Sigmoid colon (tissue), 7 donors: Measurements from ENCODE around the gene CT47C1. TPM values are rescaled to one million over a fixed set of nuclear protein-coding genes. Genes with fewer than 3 reads are reported as not detected.

Experiments
- DNase-seq: peaks from one replicate; pipeline ENCODE4 v3.0.0-alpha.2; 2019
- H3K27ac ChIP-seq, 4 donors: fragments of 200-600 bp; sonication (generic); one replicate each; pipeline ENCODE4 v1.5.1; 2016 to 2019; ENCODE audit warnings: mild to moderate bottlenecking in 1 of 4
- H3K27me3 ChIP-seq, 3 donors: fragments of 200-600 bp; sonication (generic); one replicate each; pipeline ENCODE4 v1.5.1; 2019; ENCODE audit warnings: mild to moderate bottlenecking in 1 of 3
- H3K36me3 ChIP-seq, 4 donors: fragments of 200-600 bp; sonication (generic); one replicate each; pipeline ENCODE4 v1.5.1; 2016 to 2019
- H3K4me1 ChIP-seq, 4 donors: fragments of 200-600 bp; sonication (generic); one replicate each; pipeline ENCODE4 v1.5.1; 2017 to 2019
- H3K4me3 ChIP-seq, 4 donors: fragments of 200-600 bp; sonication (generic); one replicate each; pipeline ENCODE4 v1.5.1; 2017 to 2019; ENCODE audit warnings: mild to moderate bottlenecking in 2 of 4, moderate library complexity in 1 of 4
- H3K9me3 ChIP-seq, 4 donors: fragments of 200-600 bp in 3 of 4; sonication (generic) in 3 of 4; one replicate each; pipeline versions ENCODE4 v1.5.1 to v1.6.1; 2013 to 2019
- EP300 ChIP-seq, 4 donors: sonication (generic); formaldehyde crosslinking; IDR thresholded peaks; one replicate each; pipeline ENCODE4 v1.6.1; 2017; ENCODE audit warnings: antibody characterized with exemption in 4 of 4
- POLR2A ChIP-seq, 2 donors: fragments of 450-650 bp; IDR thresholded peaks; one replicate each; pipeline ENCODE4 v1.6.1; 2016; ENCODE audit warnings: antibody characterized with exemption in 2 of 2, mild to moderate bottlenecking in 2 of 2, moderate library complexity in 2 of 2
- POLR2AphosphoS5 ChIP-seq, 4 donors: sonication (generic); formaldehyde crosslinking; IDR thresholded peaks; one replicate each; pipeline ENCODE4 v1.6.1; 2017; ENCODE audit warnings: antibody characterized with exemption in 4 of 4
- WGBS, 2 donors: extraction: QIAGEN DNeasy Blood & Tissue Kit; methylation state at CpG; one replicate each; pipeline ENCODE4 v1.1.7; 2013; 5-methylcytosine and 5-hydroxymethylcytosine counted together
- intact Hi-C: fragments of 100-400 bp; cut with DNase I; formaldehyde crosslinking; loops from one replicate; pipeline ENCODE4 v1.15.1; 2023
- polyA plus RNA-seq, 3 donors: library from polyadenylated mRNA; stranded (reverse); fragments of 200-250 nt; gene quantifications; one replicate each; pipeline ENCODE4 v1.2.3, GENCODE V29; 2013
- total RNA-seq, 4 donors: library from RNA; depleted of rRNA; stranded (reverse); fragments of >200 nt; gene quantifications; one replicate each; pipeline ENCODE4 v1.1.0, GENCODE V29; 2016
- TF ChIP-seq, protein P1 (sequence below), 4 experiments: fragments of 450-650 bp in 3 of 4; fragments of 200-600 bp in 1 of 4; IDR thresholded peaks; one replicate each; pipeline ENCODE4 v1.5.1; 2016 to 2019; ENCODE audit warnings: antibody characterized with exemption in 4 of 4, mild to moderate bottlenecking in 3 of 4, moderate library complexity in 2 of 4
- donor health status: healthy with polysubstance abuse.
- donor health status: Bipolar disorder and iron deficiency.
- donor health status: healthy.

The CT47C1 gene
- total and polyA plus RNA-seq, 7 donors = not detected

DNA sequence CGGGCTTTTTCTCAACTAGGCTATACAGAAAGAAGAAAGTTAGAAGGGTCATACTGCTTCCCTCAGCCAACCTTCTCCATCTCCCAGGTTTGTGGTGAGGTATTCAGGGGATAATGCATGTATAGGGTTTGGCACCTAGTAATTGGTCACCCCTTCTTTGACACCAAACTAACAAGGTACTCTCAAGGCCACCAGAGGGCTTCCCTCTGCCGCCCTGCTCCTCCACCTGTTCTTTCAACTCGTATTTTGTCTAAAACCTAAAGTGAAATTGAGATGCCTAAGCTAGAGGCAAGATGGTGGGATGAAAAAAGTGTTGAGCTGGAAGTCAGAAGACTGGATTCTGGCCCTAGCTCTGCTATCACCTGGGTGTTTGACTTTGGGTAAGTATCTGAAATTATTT lies 22.0 kb downstream of the CT47C1 start:
- DNase-seq = no peak
- 48 to 72% methylated on average over 3 of the region's 3 CpGs for WGBS, 2 donors
- intact Hi-C loops = no loop called here

DNA sequence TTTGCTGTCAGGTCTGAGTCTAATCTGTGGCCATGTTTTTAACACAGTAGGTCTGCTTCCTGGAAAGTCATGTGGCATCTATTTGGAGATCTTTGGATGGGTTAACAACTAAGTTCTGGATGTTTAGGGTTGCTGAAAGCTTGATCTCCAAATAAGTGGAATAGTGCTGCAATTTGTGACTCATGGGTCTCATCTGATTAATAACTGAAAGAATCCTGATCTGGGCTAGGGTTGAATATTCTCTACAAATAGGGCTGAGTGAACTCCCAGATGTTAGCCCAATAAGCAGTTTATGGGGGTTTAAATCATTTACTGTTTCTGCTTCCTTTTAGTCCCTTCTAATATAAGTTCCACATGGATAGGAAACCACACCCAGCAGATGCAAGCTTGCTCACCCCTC lies 23.1 kb downstream of the CT47C1 start:
- intact Hi-C loops = no loop called here
- H3K36me3 ChIP-seq = no peaks in the 10 kb centered on the region
- no peaks in the 10 kb centered on the region for H3K27me3 ChIP-seq
- DNase-seq = no peak
- H3K4me1 ChIP-seq = no peaks in the 10 kb centered on the region
- no peak overlapping the region for H3K27ac ChIP-seq
- H3K4me3 ChIP-seq = no peak overlapping the region
- no peaks in the 10 kb centered on the region for H3K9me3 ChIP-seq
- TF ChIP-seq POLR2AphosphoS5 (IDR thresholded peaks at IDR 0.05) (no peak), POLR2A (IDR thresholded peaks at IDR 0.05) (no peak), EP300 (IDR thresholded peaks at IDR 0.05) (no peak)
- TF ChIP-seq, protein P1, sequence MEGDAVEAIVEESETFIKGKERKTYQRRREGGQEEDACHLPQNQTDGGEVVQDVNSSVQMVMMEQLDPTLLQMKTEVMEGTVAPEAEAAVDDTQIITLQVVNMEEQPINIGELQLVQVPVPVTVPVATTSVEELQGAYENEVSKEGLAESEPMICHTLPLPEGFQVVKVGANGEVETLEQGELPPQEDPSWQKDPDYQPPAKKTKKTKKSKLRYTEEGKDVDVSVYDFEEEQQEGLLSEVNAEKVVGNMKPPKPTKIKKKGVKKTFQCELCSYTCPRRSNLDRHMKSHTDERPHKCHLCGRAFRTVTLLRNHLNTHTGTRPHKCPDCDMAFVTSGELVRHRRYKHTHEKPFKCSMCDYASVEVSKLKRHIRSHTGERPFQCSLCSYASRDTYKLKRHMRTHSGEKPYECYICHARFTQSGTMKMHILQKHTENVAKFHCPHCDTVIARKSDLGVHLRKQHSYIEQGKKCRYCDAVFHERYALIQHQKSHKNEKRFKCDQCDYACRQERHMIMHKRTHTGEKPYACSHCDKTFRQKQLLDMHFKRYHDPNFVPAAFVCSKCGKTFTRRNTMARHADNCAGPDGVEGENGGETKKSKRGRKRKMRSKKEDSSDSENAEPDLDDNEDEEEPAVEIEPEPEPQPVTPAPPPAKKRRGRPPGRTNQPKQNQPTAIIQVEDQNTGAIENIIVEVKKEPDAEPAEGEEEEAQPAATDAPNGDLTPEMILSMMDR (IDR thresholded peaks at IDR 0.05) = no peak

More for the DNA sequence above, 22.0 kb downstream of the CT47C1 start:
- TF ChIP-seq POLR2AphosphoS5 (IDR thresholded peaks at IDR 0.05) = no peak
- TF ChIP-seq, protein P1 (IDR thresholded peaks at IDR 0.05) = no peak
- no peak for TF ChIP-seq POLR2A (IDR thresholded peaks at IDR 0.05)
- no peak for TF ChIP-seq EP300 (IDR thresholded peaks at IDR 0.05)
- H3K4me1 ChIP-seq = no peaks in the 10 kb centered on the region
- no peak overlapping the region for H3K4me3 ChIP-seq
- H3K36me3 ChIP-seq = no peaks in the 10 kb centered on the region
- H3K9me3 ChIP-seq = no peaks in the 10 kb centered on the region
- H3K27me3 ChIP-seq = no peaks in the 10 kb centered on the region
- H3K27ac ChIP-seq = no peak overlapping the region

DNA sequence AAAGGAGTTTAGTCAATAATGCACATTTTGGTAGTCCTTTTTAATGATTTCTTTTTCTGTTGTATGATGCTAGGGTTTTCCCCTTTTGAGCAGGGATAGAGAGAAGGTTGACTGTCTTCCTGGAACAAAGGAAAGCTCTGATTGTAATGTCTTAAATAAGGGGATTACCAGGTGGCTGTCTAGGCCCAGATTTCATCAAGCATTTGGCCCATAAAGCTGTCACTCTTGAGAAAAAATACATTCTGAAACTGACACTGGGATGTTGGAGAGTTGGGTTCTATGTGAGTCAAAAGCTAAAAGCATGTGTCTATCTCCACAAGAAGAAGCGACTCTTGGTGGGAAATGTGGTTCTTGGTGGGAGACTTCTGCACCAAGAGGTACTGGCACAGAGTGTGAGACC lies 28.4 kb downstream of the CT47C1 start:
- H3K4me3 ChIP-seq = no peak overlapping the region
- no peak for TF ChIP-seq EP300 (IDR thresholded peaks at IDR 0.05)
- TF ChIP-seq POLR2A (IDR thresholded peaks at IDR 0.05) = no peak
- no peak for TF ChIP-seq POLR2AphosphoS5 (IDR thresholded peaks at IDR 0.05)
- TF ChIP-seq, protein P1 (IDR thresholded peaks at IDR 0.05) = no peak
- H3K9me3 ChIP-seq = no peaks in the 10 kb centered on the region
- H3K27ac ChIP-seq = no peak overlapping the region
- no peak for DNase-seq
- WGBS, 2 donors = 79 to 92% methylated on average over 1 of the region's 1 CpG
- no peaks in the 10 kb centered on the region for H3K36me3 ChIP-seq
- H3K4me1 ChIP-seq = no peaks in the 10 kb centered on the region
- H3K27me3 ChIP-seq = no peaks in the 10 kb centered on the region
- intact Hi-C loops = no loop called here

DNA sequence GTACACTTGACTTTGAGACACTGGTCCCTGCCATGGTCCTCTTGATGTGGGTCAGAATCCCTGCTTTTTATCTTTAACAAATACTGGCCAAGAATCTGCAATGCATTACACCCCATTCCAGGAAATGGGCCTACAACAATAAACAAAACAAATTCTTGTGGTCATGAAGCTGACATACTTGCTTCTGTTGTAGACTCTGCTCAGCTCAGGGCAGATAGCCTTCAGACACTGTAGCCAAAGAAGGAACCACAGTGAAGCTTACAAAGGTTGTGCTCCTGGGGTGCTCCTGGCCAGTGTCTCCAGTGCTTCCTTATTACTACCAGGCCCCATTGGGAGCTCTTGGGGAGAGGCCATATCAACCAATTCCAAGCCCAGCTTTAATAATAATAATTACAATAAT lies 33.0 kb downstream of the CT47C1 start:
- Histone ChIP-seq H3K36me3 (no peaks in the 10 kb centered on the region), H3K9me3 (no peaks in the 10 kb centered on the region), H3K4me1 (no peaks in the 10 kb centered on the region), H3K27ac (no peak overlapping the region), H3K4me3 (no peak overlapping the region), H3K27me3 (no peaks in the 10 kb centered on the region)
- TF ChIP-seq EP300 (IDR thresholded peaks at IDR 0.05) = no peak
- TF ChIP-seq, protein P1 (IDR thresholded peaks at IDR 0.05) = no peak
- TF ChIP-seq POLR2A (IDR thresholded peaks at IDR 0.05) = no peak
- no peak for TF ChIP-seq POLR2AphosphoS5 (IDR thresholded peaks at IDR 0.05)
- intact Hi-C loops = no loop called here
- no peak for DNase-seq

DNA sequence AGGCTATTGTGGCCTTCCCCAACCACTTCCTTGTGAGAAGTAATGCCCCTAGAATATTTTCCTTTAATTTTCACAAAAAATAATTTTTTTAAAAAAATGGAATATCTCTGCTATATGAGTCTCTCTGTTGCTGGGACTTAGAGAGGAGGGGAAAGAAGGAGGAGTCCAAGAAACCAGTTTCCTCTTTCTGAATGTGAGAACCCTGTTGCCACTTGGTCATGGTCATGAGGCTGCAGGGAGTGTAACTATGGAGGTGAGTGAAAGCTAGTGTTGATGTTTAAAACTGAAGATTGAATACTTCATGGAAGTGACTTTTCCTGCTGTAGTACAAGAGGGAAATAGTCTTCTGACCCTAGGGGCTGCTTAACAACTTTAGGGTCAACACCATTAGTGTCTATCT lies 34.4 kb downstream of the CT47C1 start:
- no peaks in the 10 kb centered on the region for H3K27me3 ChIP-seq
- no peaks in the 10 kb centered on the region for H3K9me3 ChIP-seq
- intact Hi-C loops = no loop called here
- no peak overlapping the region for H3K27ac ChIP-seq
- H3K4me1 ChIP-seq = no peaks in the 10 kb centered on the region
- H3K36me3 ChIP-seq = no peaks in the 10 kb centered on the region
- TF ChIP-seq POLR2A (IDR thresholded peaks at IDR 0.05) = no peak
- no peak for TF ChIP-seq EP300 (IDR thresholded peaks at IDR 0.05)
- TF ChIP-seq POLR2AphosphoS5 (IDR thresholded peaks at IDR 0.05) = no peak
- TF ChIP-seq, protein P1 (IDR thresholded peaks at IDR 0.05) = no peak
- H3K4me3 ChIP-seq = no peak overlapping the region
- no peak for DNase-seq
